SKM-1 (cell line): ENCODE data around the gene CIITA.

Source experiments
- DNase-seq: peaks from one replicate; lab custom pipeline; 2025; ENCODE audit not compliant: unreplicated experiment; lab: John Stamatoyannopoulos, UW

CIITA gene

DNA sequence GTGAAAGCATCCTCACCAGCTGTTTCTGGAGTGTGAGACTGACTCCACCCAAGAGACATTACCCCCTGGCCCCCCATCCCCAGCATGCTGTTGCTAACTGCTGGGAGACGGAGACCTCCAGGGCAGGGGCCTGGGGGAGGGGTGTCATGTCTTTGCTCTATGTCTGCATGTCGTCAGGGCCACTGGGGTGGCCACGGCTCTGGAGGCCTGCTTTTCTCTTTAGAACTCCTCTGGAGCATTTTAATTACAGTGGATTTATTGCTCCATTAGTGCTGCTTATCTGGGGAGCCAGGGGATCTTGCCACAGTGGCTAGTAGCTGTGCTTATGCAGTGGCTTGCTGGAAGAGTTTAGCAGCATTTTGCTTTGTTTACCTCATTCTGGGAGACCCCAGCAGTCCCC, 99.6 kb downstream of the CIITA start:
- DNase-seq, result no peak

DNA sequence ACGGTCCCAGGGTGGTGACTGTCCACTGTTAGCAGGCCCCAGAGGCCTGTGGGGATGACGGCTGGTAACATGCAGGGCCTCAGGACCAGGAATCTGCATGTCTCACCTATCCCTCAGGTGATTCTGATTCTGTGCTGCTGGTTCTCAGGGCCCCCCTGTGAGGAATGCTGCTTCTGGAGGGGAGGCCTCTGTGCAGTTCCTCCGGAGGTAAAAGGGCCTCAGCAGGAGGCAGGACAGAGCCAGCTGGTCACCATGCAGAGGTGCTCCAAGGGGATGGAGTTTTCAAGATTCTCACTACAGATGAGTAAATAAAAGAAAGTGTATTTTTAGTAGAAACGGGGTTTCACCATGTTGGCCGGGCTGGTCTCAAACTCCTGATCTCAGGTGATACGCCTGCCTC, 101.1 kb downstream of the CIITA start:
- no peak for DNase-seq

DNA sequence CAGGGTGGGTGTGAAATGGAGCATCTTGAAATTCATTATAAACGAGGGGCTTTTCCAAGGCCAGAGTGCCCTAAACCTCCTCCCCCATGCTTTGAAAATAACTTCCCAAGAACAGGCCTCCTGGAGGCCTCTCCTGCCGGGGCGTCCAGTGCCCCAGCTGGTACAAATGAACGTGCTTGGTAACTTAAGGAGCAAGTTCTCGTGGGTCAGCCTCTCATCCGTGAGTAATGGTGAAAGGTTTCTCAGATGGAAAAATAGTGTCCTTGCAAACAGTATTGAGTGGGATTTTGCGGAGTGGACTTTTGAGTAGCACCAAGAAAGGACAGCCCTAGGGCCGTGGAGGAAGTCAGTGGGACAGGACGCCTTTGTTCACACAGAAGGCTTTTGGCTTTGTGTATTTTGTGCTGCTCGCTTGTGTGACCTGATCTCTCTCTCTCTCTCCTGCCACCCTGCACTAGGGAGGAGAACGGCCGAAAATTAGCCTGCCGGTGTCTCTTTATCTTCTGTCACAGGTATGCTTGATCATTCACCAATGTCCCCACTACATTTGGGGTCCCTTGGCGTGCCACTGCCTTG, 102.0 kb downstream of the CIITA start:
- no peak for DNase-seq

DNA sequence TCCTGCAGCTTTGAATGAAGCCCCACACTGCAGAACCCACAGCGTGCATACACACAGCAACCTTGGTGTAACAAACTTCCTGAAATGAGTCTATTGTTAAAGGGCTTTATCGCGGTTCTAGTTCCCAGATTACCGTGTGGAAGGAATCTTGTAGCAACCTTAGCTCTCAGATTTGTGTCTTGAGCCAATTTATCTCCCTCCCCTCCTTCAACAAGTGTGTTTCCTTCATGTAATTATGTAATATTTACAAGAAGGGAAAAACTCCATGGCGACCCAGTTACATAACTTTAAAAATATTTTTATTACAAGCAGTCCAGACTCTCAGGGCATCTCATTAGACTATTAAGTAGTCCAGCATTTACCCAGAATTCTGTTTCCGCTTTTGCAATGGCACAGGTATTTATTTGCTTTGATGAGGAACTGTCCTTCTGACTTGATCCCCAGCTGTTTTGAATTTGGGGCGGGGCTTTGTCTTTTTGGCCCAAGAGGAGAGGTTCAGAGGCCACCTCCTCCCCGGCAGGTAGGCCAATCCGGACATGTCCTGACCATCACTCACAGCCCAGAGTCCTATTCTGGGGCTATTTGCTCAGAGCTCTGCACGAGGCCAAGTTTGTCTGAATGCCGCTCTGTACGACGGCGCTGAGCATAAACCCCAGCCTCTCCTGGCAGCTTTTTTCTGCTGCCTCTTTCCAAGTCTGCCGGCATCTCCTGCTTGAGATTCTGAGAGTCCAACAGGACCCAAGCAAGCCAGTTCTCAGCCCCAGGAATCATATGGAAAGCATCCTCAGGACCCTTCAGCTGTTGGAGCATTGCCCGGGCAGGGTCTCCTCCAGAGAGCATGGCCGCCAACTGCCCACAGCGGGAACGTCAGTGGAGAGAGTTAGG, 103.0 kb downstream of the CIITA start:
- DNase-seq, result no peak

DNA sequence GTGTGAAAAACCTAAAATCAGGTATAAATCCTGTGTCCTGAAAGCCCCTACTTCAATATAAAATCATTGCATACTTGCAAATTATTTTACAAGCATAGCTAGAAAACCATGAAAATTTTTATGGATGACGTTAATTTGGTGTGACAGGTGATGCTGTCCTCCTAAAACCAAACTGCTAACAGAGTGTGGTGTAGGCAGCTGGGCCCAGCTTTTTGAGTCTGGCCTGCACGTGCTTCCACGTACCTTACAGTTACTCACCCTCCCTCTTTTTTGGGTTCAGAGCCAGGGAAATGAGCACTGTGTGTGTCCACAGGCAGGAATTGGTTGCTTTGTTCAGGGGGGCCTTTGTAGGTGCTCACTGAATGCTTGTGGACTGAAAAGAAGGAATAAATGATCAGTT, 103.8 kb downstream of the CIITA start:
- no peak for DNase-seq

DNA sequence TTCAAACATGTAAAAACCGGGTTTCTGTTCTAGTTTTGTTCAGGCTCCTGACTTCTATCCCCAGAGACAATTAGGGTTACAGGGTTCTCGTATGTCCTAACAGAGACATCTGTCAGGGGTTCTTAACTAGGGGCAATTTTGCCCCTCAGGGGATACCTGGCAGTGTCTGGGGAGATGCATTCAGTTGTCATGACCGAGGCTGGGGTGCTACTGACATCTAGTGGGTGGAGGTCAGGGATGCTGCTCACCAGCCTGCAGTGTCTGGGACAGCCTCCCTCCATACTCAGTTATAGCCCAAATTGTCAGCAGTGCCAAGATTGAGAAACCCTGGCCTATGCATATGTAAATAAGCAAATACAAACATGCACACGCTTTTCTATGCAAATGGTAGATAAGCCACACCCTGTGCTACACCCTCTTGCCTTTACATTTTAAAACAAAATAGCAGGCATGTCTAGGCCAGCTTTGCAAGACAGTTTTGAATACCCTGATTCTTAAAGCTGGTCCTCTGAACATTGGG, 104.8 kb downstream of the CIITA start:
- peak; percentile 18 for DNase-seq

DNA sequence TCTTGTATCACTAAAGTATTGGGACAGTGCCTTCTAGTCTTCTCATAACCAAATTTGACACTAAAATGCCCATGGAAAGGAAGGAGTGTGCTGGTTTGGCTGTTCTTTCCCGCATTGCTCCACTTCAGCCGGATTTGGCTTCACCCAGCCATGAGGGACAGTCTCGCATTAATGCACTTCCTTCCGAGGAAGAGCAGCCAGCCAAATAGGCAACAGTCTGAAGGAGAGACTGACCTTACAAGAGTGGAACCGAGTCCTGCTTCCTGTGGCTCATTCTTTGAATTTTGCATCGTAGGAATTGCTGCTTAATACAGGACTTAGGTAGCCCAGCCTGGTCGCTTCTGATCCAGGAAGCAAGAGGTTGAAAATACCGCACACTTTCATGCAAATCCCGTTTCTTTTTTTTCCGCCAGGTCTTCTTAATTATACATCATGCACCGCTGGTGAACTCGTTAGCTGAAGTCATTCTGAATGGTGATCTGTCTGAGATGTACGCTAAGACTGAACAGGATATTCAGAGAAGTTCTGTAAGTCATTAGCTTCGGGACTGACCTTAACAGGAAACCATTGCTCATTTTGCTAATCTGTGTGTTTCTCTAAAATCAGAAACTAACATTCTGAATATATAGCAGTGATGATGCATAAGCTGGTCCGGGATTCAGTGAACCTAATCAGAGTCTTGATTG, 105.6 kb downstream of the CIITA start:
- no peak for DNase-seq

DNA sequence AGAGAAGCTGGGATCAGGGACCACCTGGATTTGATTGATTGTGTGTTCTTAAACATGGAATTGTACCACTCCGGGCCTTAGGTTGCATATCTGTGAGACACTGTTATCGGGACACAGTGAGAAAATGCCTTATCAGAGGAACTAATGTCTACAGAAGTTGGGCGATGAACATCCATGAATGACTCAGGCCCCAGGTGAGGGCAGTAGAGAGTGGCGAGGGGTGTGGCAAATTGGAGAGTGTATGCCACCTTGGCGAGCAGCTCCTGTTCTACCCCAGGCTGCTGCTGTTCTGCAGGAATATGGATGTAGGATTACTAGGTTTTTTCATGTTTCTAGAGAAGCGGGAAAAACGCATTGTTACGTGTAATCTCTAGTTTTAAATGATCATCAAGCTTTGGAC, 106.2 kb downstream of the CIITA start:
- no peak for DNase-seq

DNA sequence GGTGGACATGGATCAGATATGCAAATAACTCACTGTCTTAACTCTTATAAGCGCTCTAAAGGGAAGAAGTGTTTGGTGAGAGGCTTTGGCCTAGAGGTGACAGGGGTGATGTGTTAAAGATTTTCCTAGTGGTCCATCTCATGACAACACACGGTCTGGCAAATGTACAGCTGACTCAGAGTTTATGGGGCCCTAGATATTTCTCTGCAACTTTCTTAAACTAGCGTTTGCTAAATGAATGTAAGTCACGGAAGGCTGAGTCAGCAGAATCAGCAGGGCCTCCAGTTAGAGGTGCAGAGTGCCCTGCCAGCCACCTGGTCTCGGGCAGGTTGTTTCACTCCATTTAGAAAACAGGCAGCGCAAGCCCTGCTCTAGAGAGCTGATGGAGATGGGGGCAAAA, 107.5 kb downstream of the CIITA start:
- no peak for DNase-seq
